ENCODE results near the gene LIG1. TPM values are rescaled to one million over a fixed set of nuclear protein-coding genes. Genes with fewer than 3 reads are reported as not detected.

The LIG1 gene
- total and polyA plus RNA-seq, 2 donors (not counting 3 experiments of a cell fraction or from before 2014, with no cell fraction given): 64.0 to 94.7 TPM

DNA sequence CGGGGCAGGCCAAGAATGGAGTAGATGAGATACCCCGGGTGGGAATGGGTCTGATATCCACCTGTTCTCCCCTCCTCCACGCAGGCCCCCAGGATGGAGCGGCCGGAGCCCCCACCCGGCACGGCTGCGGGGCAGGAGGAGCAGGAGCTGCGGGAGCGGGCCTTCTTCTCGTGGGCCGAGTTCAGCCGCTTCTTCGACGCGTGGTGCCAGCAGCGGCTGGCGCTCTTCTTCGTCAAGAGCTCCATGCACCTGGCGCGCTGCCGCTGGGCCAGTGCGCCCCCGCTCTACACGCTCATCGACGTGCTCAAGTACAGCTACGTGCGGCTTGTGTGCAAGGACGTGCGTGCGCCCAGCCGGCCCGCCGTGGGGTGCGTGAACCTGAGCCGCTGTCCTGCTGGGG is 1.6 kb upstream of the LIG1 start:
- intact Hi-C loops (cut with micrococcal nuclease) (loop anchor here (2.0 kb wide), 2 partner anchors 77 to 89 kb away; no protein-coding TSS in a partner anchor), dilution Hi-C loops (cut with MboI; ENCODE audit: extremely low pct_ligation_motif_present, low sequenced_read_pairs) (no loop called here)
- H3K9ac ChIP-seq (replicated peaks; ENCODE audit: extremely low read depth, insufficient read depth, low read length): no peak overlapping the region
- no peaks in the 10 kb centered on the region for H3K9me1 ChIP-seq (replicated peaks; ENCODE audit: control insufficient read depth, extremely low read depth, insufficient read depth, low read length)
- H3K79me2 ChIP-seq (ENCODE audit: control insufficient read depth, insufficient read depth, low read length): peaks cover 28% of the 10 kb centered on the region
- peaks cover 0 to 6% of the 10 kb centered on the region in 2 experiments for H3K36me3 ChIP-seq (ENCODE audit: control insufficient read depth in 2 of 2, extremely low read depth in 1 of 2, insufficient read depth in 2 of 2, low read length in 2 of 2)
- H3K27ac ChIP-seq (ENCODE audit: insufficient read depth, low read depth, low read length): no peak overlapping the region
- no peak overlapping the region for H3K4me2 ChIP-seq (ENCODE audit: insufficient read depth, low read length)
- FAIRE-seq (no peak), DNase-seq (ENCODE audit: low read depth, low spot score) (no peak)
- H3K4me3 ChIP-seq (replicated peaks in 1 of 3; ENCODE audit: insufficient read depth in 1 of 3, low read depth in 1 of 3, low read length in 3 of 3): no peak overlapping the region
- no peak overlapping the region for H2AFZ ChIP-seq (ENCODE audit: low read depth, low read length)
- TF ChIP-seq CTCF (IDR thresholded peaks at IDR 0.05; ENCODE audit: extremely low read depth in 1 of 2, insufficient read depth in 1 of 2, low read depth in 1 of 2, low read length in 2 of 2) (no peak), MAX (IDR thresholded peaks at IDR 0.05; ENCODE audit: insufficient read depth, insufficient read length) (no peak), POLR2A (IDR thresholded peaks at IDR 0.05; ENCODE audit: low read depth, low read length) (no peak), FOS (IDR thresholded peaks at IDR 0.05; ENCODE audit: borderline replicate concordance, insufficient read depth, low read length) (no peak), EZH2 (IDR thresholded peaks at IDR 0.05; ENCODE audit: borderline replicate concordance, low read depth, low read length, severe bottlenecking) (no peak), MYC (IDR thresholded peaks at IDR 0.05; ENCODE audit: low read depth, low read length) (no peak), JUN (IDR thresholded peaks at IDR 0.05; ENCODE audit: borderline replicate concordance, insufficient read depth, insufficient read length, low read depth) (no peak), GATA2 (IDR thresholded peaks at IDR 0.05; ENCODE audit: insufficient read depth, insufficient read length, low read depth, low read length) (no peak), POLR2AphosphoS5 (IDR thresholded peaks at IDR 0.05; ENCODE audit: insufficient read depth, low read depth, low read length) (no peak)
- no peaks in the 10 kb centered on the region for H4K20me1 ChIP-seq (replicated peaks; ENCODE audit: control insufficient read depth, extremely low read depth, insufficient read depth, low read length)
- CTCF ChIA-PET: interaction anchor here (1.5 kb wide), 1 partner anchor 32 kb away, joined by 3 read pairs; no protein-coding TSS in a partner anchor
- no peaks in the 10 kb centered on the region for H3K9me3 ChIP-seq (replicated peaks; ENCODE audit: control insufficient read depth, insufficient read depth, low read length)
- POLR2A ChIA-PET: no interaction called here
- no TSS peak for BruUV-seq (replicated peaks)
- H3K4me1 ChIP-seq (ENCODE audit: control insufficient read depth, extremely low read depth, insufficient read depth, low read length): peaks cover 13% of the 10 kb centered on the region
- H3K27me3 ChIP-seq (ENCODE audit: control insufficient read depth in 2 of 2, insufficient read depth in 2 of 2, low read length in 2 of 2): no peaks in the 10 kb centered on the region

All from endothelial cell of umbilical vein (primary cell).